A673 (cell line): Measurements from ENCODE around the gene EYS. TPM values are rescaled to one million over a fixed set of nuclear protein-coding genes. Genes with fewer than 3 reads are reported as not detected.

Experiments
- BruUV-seq: library from RNA; stranded (reverse); fragments of 400-500 nt; replicated peaks from 2 replicates; lab custom pipeline; 2021; lab: Mats Ljungman, UMichigan
- CTCF ChIA-PET: fragments of 300-600 bp; sonication (Branson Sonifier 250); formaldehyde crosslinking; loops from one replicate; lab custom pipeline; 2022; ENCODE audit warnings: antibody characterized with exemption; lab: Charles Lee
- POLR2A ChIA-PET: fragments of 300-600 bp; sonication (Branson Sonifier 250); formaldehyde crosslinking; loops from one replicate; lab custom pipeline; 2022; ENCODE audit warnings: antibody characterized with exemption; ENCODE audit not compliant: low non-redundant PET; lab: Charles Lee
- DNase-seq: peaks from one replicate; pipeline ENCODE4 v3.0.0-alpha.2; 2015; ENCODE audit warnings: low spot score
- H3K27ac ChIP-seq: fragments of 200-600 bp; sonication (generic); 2 replicates; pipeline ENCODE4 v1.5.1; 2016; ENCODE audit warnings: mixed run types, low read depth, mild to moderate bottlenecking, mixed read lengths, antibody characterized with exemption, low read length; ENCODE audit not compliant: poor library complexity, severe bottlenecking
- H3K27me3 ChIP-seq: fragments of 200-600 bp; sonication (generic); replicated peaks from 2 replicates; pipeline ENCODE4 v1.6.1; 2017; ENCODE audit warnings: mixed run types, low read depth, mild to moderate bottlenecking, mixed read lengths, antibody characterized with exemption, low read length; ENCODE audit not compliant: insufficient read depth, poor library complexity
- H3K36me3 ChIP-seq: fragments of 200-600 bp; sonication (generic); 2 replicates; pipeline ENCODE4 v1.6.1; 2016; ENCODE audit warnings: mixed run types, mild to moderate bottlenecking, mixed read lengths, antibody characterized with exemption, low read length; ENCODE audit not compliant: insufficient read depth, poor library complexity, severe bottlenecking
- H3K4me1 ChIP-seq: fragments of 200-600 bp; sonication (generic); 2 replicates; pipeline ENCODE4 v1.6.1; 2017; ENCODE audit warnings: mixed run types, mild to moderate bottlenecking, mixed read lengths, antibody characterized with exemption, low read length; ENCODE audit not compliant: insufficient read depth, poor library complexity, severe bottlenecking
- H3K4me3 ChIP-seq: fragments of 200-600 bp; sonication (generic); 2 replicates; pipeline ENCODE4 v1.5.1; 2016; ENCODE audit warnings: low read depth, mixed run types, mild to moderate bottlenecking, mixed read lengths, low read length; ENCODE audit not compliant: poor library complexity, severe bottlenecking
- H3K9me3 ChIP-seq: fragments of 200-600 bp; sonication (generic); 2 replicates; pipeline ENCODE4 v1.6.1; 2016; ENCODE audit warnings: mixed run types, low read depth, mild to moderate bottlenecking, mixed read lengths, antibody characterized with exemption, low read length; ENCODE audit not compliant: poor library complexity, severe bottlenecking
- CTCF ChIP-seq: fragments of 300-800, 200-600 bp; sonication (generic); conservative IDR thresholded peaks from 2 replicates; pipeline ENCODE4 v1.5.1; 2017; ENCODE audit warnings: low read depth, mild to moderate bottlenecking, antibody characterized with exemption, low read length, moderate library complexity, mixed read lengths
- EZH2 ChIP-seq: fragments of 200-600 bp; sonication (generic); IDR thresholded peaks from 2 replicates; pipeline ENCODE4 v1.6.1; 2017; ENCODE audit warnings: borderline replicate concordance, low read depth, mild to moderate bottlenecking, mixed read lengths, antibody characterized with exemption, low read length; ENCODE audit not compliant: poor library complexity, severe bottlenecking
- intact Hi-C: fragments of 100-400 bp; cut with micrococcal nuclease; formaldehyde crosslinking; loops from one replicate; pipeline ENCODE4 v1.10.0; 2022; ENCODE audit not compliant: unreplicated experiment
- total RNA-seq: library from RNA; stranded (reverse); gene quantifications from 2 replicates; pipeline ENCODE4 v1.2.3, GENCODE V29; 2021

The EYS gene
- total RNA-seq, 1 experiment from 2014 or later, result 0.47 TPM

DNA sequence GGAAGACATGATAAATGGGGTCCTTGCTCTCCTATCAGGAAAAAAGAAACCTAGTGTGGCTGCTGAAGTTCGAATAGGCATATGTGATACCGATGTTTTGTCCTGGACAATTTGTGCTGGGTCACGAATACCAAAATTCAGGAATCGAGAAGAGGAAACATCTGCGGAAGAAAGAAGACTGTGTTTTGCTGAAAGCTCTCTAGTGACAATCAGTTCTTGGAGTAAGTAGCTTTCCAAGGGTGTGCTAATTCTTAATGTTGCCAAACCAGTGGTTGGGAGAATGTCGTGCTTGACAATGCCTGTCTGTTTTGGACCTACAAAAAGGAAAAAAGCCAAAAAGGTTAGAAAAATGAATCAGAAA, 1115.4 kb downstream of the EYS start:
- DNase-seq, result no peak
- no peak overlapping the region for H3K4me3 ChIP-seq
- POLR2A ChIA-PET, result no interaction called here
- intact Hi-C loops, result no loop called here
- no peak for TF ChIP-seq CTCF
- TF ChIP-seq EZH2, result no peak
- no peaks in the 10 kb centered on the region for H3K27me3 ChIP-seq
- no peaks in the 10 kb centered on the region for H3K36me3 ChIP-seq
- BruUV-seq, result no TSS peak
- H3K27ac ChIP-seq, result no peak overlapping the region
- H3K4me1 ChIP-seq, result no peaks in the 10 kb centered on the region
- H3K9me3 ChIP-seq, result no peaks in the 10 kb centered on the region
- CTCF ChIA-PET, result no interaction called here

- BruUV-seq, result no TSS peak
- CTCF ChIA-PET, result no interaction called here
- no peak for DNase-seq
- Histone ChIP-seq H3K27me3 (no peaks in the 10 kb centered on the region), H3K27ac (no peak overlapping the region), H3K4me1 (no peaks in the 10 kb centered on the region), H3K36me3 (no peaks in the 10 kb centered on the region), H3K9me3 (no peaks in the 10 kb centered on the region), H3K4me3 (no peak overlapping the region)
- POLR2A ChIA-PET, result no interaction called here
- TF ChIP-seq EZH2 (no peak), CTCF (no peak)
- intact Hi-C loops, result no loop called here
Measured at GRCh38 chr6:64590965-64591675, 1115.9 kb downstream of the EYS start.

- intact Hi-C loops, result no loop called here
- no peak overlapping the region for H3K27ac ChIP-seq
- CTCF ChIA-PET, result no interaction called here
Measured at GRCh38 chr6:64589961-64590360, 1117.1 kb downstream of the EYS start.

More at GRCh38 chr6:64589961-64590360, 1117.1 kb downstream of the EYS start:
- no TSS peak for BruUV-seq
- H3K36me3 ChIP-seq, result no peaks in the 10 kb centered on the region
- H3K4me3 ChIP-seq, result no peak overlapping the region
- no peak for TF ChIP-seq CTCF
- TF ChIP-seq EZH2, result no peak
- no peaks in the 10 kb centered on the region for H3K27me3 ChIP-seq
- POLR2A ChIA-PET, result no interaction called here
- H3K9me3 ChIP-seq, result no peaks in the 10 kb centered on the region
- DNase-seq, result no peak
- H3K4me1 ChIP-seq, result no peaks in the 10 kb centered on the region
